ENCODE results near the gene SLC1A3.

Gene SLC1A3

GRCh38 chr5:36646100-36646499 is 39.7 kb downstream of the SLC1A3 start:
- H3K4me3 ChIP-seq (replicated peaks; ENCODE audit: low read depth, low read length), result no peak overlapping the region
- no peak for TF ChIP-seq CTCF (IDR thresholded peaks at IDR 0.05; ENCODE audit: insufficient read depth, low read length, poor library complexity, severe bottlenecking)
- H3K27me3 ChIP-seq (replicated peaks; ENCODE audit: control insufficient read depth, insufficient read depth, low read length), result no peaks in the 10 kb centered on the region

GRCh38 chr5:36646507-36647023 is 40.2 kb downstream of the SLC1A3 start:
- H3K36me3 ChIP-seq (ENCODE audit: control insufficient read depth, insufficient read depth, low read length), result no peaks in the 10 kb centered on the region
- no peak for TF ChIP-seq CTCF (IDR thresholded peaks at IDR 0.05; ENCODE audit: insufficient read depth, low read length, poor library complexity, severe bottlenecking)
- DNase-seq (ENCODE audit: extremely low read depth, insufficient read length), result no peak
- H3K4me3 ChIP-seq (replicated peaks; ENCODE audit: low read depth, low read length), result no peak overlapping the region
- no peaks in the 10 kb centered on the region for H3K27me3 ChIP-seq (replicated peaks; ENCODE audit: control insufficient read depth, insufficient read depth, low read length)

More at GRCh38 chr5:36646100-36646499, 39.7 kb downstream of the SLC1A3 start:
- H3K36me3 ChIP-seq (ENCODE audit: control insufficient read depth, insufficient read depth, low read length), result no peaks in the 10 kb centered on the region
- no peak for DNase-seq (ENCODE audit: extremely low read depth, insufficient read length)

GRCh38 chr5:36647046-36647445 is 40.6 kb downstream of the SLC1A3 start:
- H3K27me3 ChIP-seq (replicated peaks; ENCODE audit: control insufficient read depth, insufficient read depth, low read length), result no peaks in the 10 kb centered on the region
- DNase-seq (ENCODE audit: extremely low read depth, insufficient read length), result no peak
- no peaks in the 10 kb centered on the region for H3K36me3 ChIP-seq (ENCODE audit: control insufficient read depth, insufficient read depth, low read length)
- no peak for TF ChIP-seq CTCF (IDR thresholded peaks at IDR 0.05; ENCODE audit: insufficient read depth, low read length, poor library complexity, severe bottlenecking)
- H3K4me3 ChIP-seq (replicated peaks; ENCODE audit: low read depth, low read length), result no peak overlapping the region

GRCh38 chr5:36648426-36648825 is 42.0 kb downstream of the SLC1A3 start:
- DNase-seq (ENCODE audit: extremely low read depth, insufficient read length), result no peak

GRCh38 chr5:36651761-36652685 is 45.6 kb downstream of the SLC1A3 start:
- no peak for DNase-seq (ENCODE audit: extremely low read depth, insufficient read length)
- no peaks in the 10 kb centered on the region for H3K36me3 ChIP-seq (ENCODE audit: control insufficient read depth, insufficient read depth, low read length)
- no peak for TF ChIP-seq CTCF (IDR thresholded peaks at IDR 0.05; ENCODE audit: insufficient read depth, low read length, poor library complexity, severe bottlenecking)
- no peaks in the 10 kb centered on the region; the same call in 1 of the 2 replicates for H3K27me3 ChIP-seq (replicated peaks; ENCODE audit: control insufficient read depth, insufficient read depth, low read length)
- H3K4me3 ChIP-seq (replicated peaks; ENCODE audit: low read depth, low read length), result no peak overlapping the region

More at GRCh38 chr5:36648426-36648825, 42.0 kb downstream of the SLC1A3 start:
- Histone ChIP-seq H3K4me3 (replicated peaks; ENCODE audit: low read depth, low read length) (no peak overlapping the region), H3K36me3 (ENCODE audit: control insufficient read depth, insufficient read depth, low read length) (no peaks in the 10 kb centered on the region), H3K27me3 (replicated peaks; ENCODE audit: control insufficient read depth, insufficient read depth, low read length) (no peaks in the 10 kb centered on the region; the same call in 1 of the 2 replicates)
- no peak for TF ChIP-seq CTCF (IDR thresholded peaks at IDR 0.05; ENCODE audit: insufficient read depth, low read length, poor library complexity, severe bottlenecking)

Data from GM06990 (cell line).